Psoas muscle (tissue), 8 donors: ENCODE results near the gene MRPL40. TPM values are rescaled to one million over a fixed set of nuclear protein-coding genes. Genes with fewer than 3 reads are reported as not detected.

Experiments
- ATAC-seq, 4 donors: fragments of 200-7000 bp; cut with Tn5 transposase; one replicate each; pipeline ENCODE4 v1.9.1; 2020; ENCODE audit warnings: moderate library complexity in 3 of 4, mild to moderate bottlenecking in 2 of 4
- DNase-seq, 2 donors: peaks; one replicate each; pipeline ENCODE4 v3.0.0-alpha.2; 2020
- H3K27ac ChIP-seq: fragments of 200-600 bp; one replicate; pipeline ENCODE4 v1.8.0; 2022
- H3K27me3 ChIP-seq, 3 donors: fragments of 200-600 bp in 1 of 3; one replicate each; pipeline versions ENCODE4 v1.6.1 to v1.8.0; 2013 to 2022; ENCODE audit warnings: low read length in 2 of 3, mild to moderate bottlenecking in 2 of 3, moderate library complexity in 1 of 3; ENCODE audit not compliant: insufficient read depth in 3 of 3
- H3K36me3 ChIP-seq, 2 donors: fragments of 200-600 bp in 1 of 2; one replicate each; pipeline versions ENCODE4 v1.6.1 to v1.8.0; 2013 to 2022; ENCODE audit warnings: low read depth in 1 of 2, mild to moderate bottlenecking in 1 of 2, moderate library complexity in 1 of 2; ENCODE audit not compliant: insufficient read depth in 1 of 2
- H3K4me1 ChIP-seq: fragments of 200-600 bp; one replicate; pipeline ENCODE4 v1.8.0; 2022
- H3K4me3 ChIP-seq: fragments of 200-600 bp; one replicate; pipeline ENCODE4 v1.8.0; 2022; ENCODE audit warnings: mild to moderate bottlenecking
- H3K9me3 ChIP-seq: fragments of 200-600 bp; one replicate; pipeline ENCODE4 v1.8.0; 2022
- WGBS, 3 donors: extraction: QIAGEN DNeasy Blood & Tissue Kit; methylation state at CpG; one replicate each; pipeline versions ENCODE4 v1.1.6 to v1.1.7; 2013; 5-methylcytosine and 5-hydroxymethylcytosine counted together
- intact Hi-C, 2 donors: fragments of 100-400 bp; cut with DNase I; formaldehyde crosslinking; loops; one replicate each; pipeline versions ENCODE4 v1.11.0 to v1.14.2; 2022
- polyA plus RNA-seq, 3 donors: library from polyadenylated mRNA; stranded (reverse); fragments of 200-250 nt; gene quantifications; one replicate each; pipeline ENCODE4 v1.2.3, GENCODE V29; 2013
- total RNA-seq, 4 donors: library from RNA; stranded (reverse); fragmentation: NEBNext Ultra II Directional in 2 of 4; extraction: Animal tissue kit (Norgen Biotek cat#: 25700) in 2 of 4; gene quantifications; one replicate each; pipeline versions ENCODE4 v1.2.1 to v1.2.4, GENCODE V29; 2021 to 2023
- TF ChIP-seq, protein P1 (sequence below): fragments of 200-600 bp; IDR thresholded peaks from one replicate; pipeline ENCODE4 v1.8.0; 2022; ENCODE audit warnings: antibody characterized with exemption
- donor health status: healthy with polysubstance abuse.
- donor health status: DM: no; HTN: no; CAD: no; lungs with moderate emphysema.
- donor health status: Bipolar disorder and iron deficiency.
- donor health status: healthy.
- donor health status: DM: yes; HTN: yes; CAD: no.
- donor health status: DM: no; HTN: no; CAD: no.
- donor health status: DM: no; HTN: no; CAD: no.
- donor health status: DM: yes; HTN: yes; CAD: no.

MRPL40 gene
- total and polyA plus RNA-seq, 7 donors: 45.8 to 78.6 (median 60.1) TPM

DNA sequence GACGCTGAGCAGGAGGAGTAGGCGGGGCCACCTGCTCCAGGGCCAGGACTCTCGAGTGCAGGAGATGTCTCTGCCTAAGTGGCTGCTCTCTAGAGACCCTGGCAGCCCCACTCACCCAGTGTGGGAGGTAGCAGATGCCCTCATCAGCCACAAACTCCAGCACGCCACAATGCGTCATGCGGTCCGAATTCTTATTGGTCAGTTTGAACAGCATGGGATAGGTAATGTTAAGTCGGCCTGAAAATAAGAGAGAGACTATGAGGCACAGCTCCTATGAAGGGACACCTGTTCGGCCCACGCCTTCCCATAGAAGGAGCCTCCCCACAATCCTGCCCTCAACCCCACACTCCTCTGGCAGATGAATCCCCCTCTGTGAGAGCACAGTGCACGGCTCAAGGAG lies 39.2 kb downstream of the MRPL40 start:
- Histone ChIP-seq H3K4me3 (no peak overlapping the region), H3K4me1 (peaks cover 33% of the 10 kb centered on the region), H3K36me3 (peaks cover 25 to 90% of the 10 kb centered on the region in 2 donors), H3K27me3 (no peaks in the 10 kb centered on the region), H3K9me3 (no peaks in the 10 kb centered on the region), H3K27ac (no peak overlapping the region)
- TF ChIP-seq, protein P1, sequence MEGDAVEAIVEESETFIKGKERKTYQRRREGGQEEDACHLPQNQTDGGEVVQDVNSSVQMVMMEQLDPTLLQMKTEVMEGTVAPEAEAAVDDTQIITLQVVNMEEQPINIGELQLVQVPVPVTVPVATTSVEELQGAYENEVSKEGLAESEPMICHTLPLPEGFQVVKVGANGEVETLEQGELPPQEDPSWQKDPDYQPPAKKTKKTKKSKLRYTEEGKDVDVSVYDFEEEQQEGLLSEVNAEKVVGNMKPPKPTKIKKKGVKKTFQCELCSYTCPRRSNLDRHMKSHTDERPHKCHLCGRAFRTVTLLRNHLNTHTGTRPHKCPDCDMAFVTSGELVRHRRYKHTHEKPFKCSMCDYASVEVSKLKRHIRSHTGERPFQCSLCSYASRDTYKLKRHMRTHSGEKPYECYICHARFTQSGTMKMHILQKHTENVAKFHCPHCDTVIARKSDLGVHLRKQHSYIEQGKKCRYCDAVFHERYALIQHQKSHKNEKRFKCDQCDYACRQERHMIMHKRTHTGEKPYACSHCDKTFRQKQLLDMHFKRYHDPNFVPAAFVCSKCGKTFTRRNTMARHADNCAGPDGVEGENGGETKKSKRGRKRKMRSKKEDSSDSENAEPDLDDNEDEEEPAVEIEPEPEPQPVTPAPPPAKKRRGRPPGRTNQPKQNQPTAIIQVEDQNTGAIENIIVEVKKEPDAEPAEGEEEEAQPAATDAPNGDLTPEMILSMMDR: no peak
- intact Hi-C loops: loop anchor here in 1 of 2 donors (10.0 kb wide), 1 partner anchor 177 kb away; the partner anchor contains the start of gene CLTCL1
- no peak for DNase-seq
- WGBS, 3 donors: 87 to 92% (median 90%) methylated on average over 11 of the region's 11 CpGs
- ATAC-seq: no peak

DNA sequence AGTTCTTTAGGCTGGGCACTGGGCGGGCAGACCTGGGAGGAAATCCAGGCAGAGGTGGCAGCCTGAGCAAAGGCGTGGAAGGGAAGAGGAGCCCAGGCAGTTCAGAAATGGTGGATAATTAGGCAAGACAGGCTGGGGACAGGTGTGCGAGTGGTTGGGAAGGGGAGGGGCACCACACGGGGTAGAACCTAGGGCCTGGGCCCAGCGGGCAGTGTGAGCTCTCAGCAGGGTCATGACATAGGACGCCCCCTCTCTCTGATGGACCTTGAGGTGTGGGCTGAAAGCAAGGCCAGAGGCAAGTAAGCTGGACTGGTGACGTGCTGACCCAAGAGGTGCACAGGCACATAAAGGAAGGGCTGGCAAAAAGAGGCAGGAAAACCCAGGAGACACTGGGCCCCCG lies 39.9 kb downstream of the MRPL40 start:
- Histone ChIP-seq H3K27ac (no peak overlapping the region), H3K36me3 (peaks cover 20 to 84% of the 10 kb centered on the region in 2 donors), H3K4me3 (no peak overlapping the region), H3K4me1 (peaks cover 40% of the 10 kb centered on the region), H3K27me3 (no peaks in the 10 kb centered on the region), H3K9me3 (no peaks in the 10 kb centered on the region)
- intact Hi-C loops: loop anchor here in 1 of 2 donors (10.0 kb wide), 1 partner anchor 177 kb away; the partner anchor contains the start of gene CLTCL1
- TF ChIP-seq, protein P1: no peak
- 84 to 93% (median 89%) methylated on average over 8 of the region's 8 CpGs for WGBS, 3 donors
- DNase-seq: no peak
- no peak for ATAC-seq

DNA sequence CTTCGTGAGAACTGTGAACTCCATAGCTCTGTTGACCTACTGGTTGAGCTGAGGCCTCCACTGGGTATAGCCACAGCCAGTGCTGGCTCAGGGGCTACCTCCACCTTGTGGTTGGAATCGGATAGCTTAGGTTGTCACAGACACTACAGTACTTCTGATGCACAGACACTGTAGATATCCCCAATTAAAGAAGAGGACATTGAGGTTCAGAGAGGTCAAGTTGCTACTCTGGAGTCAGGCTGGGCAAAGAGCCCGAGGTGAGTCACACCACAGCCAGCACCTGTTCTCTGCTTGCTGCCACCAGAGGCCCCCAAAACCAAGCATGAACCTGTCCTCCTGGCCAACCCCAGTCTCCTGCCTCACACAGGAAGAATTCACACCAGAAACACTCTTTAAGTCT lies 41.2 kb downstream of the MRPL40 start:
- TF ChIP-seq, protein P1: peak; percentile 20
- H3K36me3 ChIP-seq: peaks cover 13 to 70% of the 10 kb centered on the region in 2 donors
- H3K9me3 ChIP-seq: no peaks in the 10 kb centered on the region
- H3K4me1 ChIP-seq: peaks cover 46% of the 10 kb centered on the region
- 45 to 71% (median 61%) methylated on average over 3 of the region's 3 CpGs for WGBS, 3 donors
- no peak overlapping the region for H3K4me3 ChIP-seq
- H3K27me3 ChIP-seq: no peaks in the 10 kb centered on the region
- DNase-seq (peak; percentile 67 to 89), ATAC-seq (peak; percentile 84 to 92 (median 86))
- H3K27ac ChIP-seq: peak overlapping the region; percentile 54
- intact Hi-C loops: loop anchor here in 1 of 2 donors (10.0 kb wide), 1 partner anchor 179 kb away; the partner anchor contains the start of gene CLTCL1

DNA sequence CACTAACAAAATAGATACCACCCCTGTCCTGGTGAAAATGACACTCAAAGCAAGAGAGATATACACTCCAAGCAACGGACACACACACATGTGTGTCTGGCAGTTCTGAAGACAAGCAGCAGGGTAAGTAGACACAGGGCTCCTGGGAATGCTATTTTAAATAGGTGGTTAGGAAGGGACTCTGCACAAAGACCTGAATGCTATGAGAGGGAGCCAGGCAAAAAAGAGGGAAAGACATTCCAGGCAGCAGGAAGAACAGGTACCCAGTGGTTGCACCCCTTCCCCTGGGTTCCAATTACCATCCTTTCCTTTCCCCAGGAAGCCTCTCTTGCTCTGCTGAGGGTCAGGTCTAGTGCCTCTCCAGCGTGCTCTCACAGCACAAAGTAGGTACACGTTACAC lies 43.7 kb downstream of the MRPL40 start:
- ATAC-seq (no peak), DNase-seq (no peak)
- Histone ChIP-seq H3K4me3 (no peak overlapping the region), H3K27me3 (no peaks in the 10 kb centered on the region), H3K4me1 (peaks cover 52% of the 10 kb centered on the region), H3K36me3 (peaks cover 6 to 46% of the 10 kb centered on the region in 2 donors), H3K27ac (peak overlapping the region; percentile 97), H3K9me3 (no peaks in the 10 kb centered on the region)
- intact Hi-C loops: loop anchor here (5.0 to 10.0 kb wide), 2 partner anchors 34 to 181 kb away; partner anchors contain the start of gene CLTCL1 (in 1 of the 2)
- TF ChIP-seq, protein P1: no peak
- 60 to 76% (median 69%) methylated on average over 3 of the region's 3 CpGs for WGBS, 3 donors
